HUES6 (cell line): ENCODE results near the gene NHLRC2.

ENCODE experiments used
- H3K27ac ChIP-seq: 2 replicates; pipeline ENCODE4 v1.7.0; 2013; ENCODE audit warnings: low read depth, mild to moderate bottlenecking, low read length, inconsistent platforms
- H3K27me3 ChIP-seq: 2 replicates; pipeline ENCODE4 v1.6.1; 2013; ENCODE audit warnings: low read length; ENCODE audit not compliant: control insufficient read depth, insufficient read depth
- H3K36me3 ChIP-seq: 2 replicates; pipeline ENCODE4 v1.6.1; 2013; ENCODE audit warnings: low read length; ENCODE audit not compliant: control insufficient read depth, insufficient read depth
- H3K4me1 ChIP-seq: 2 replicates; pipeline ENCODE4 v1.6.1; 2013; ENCODE audit warnings: low read length; ENCODE audit not compliant: control insufficient read depth, insufficient read depth
- H3K4me3 ChIP-seq: 2 replicates; pipeline ENCODE4 v1.5.1; 2013; ENCODE audit warnings: low read depth, low read length
- H3K9ac ChIP-seq: one replicate; pipeline ENCODE4 v1.6.1; 2013; ENCODE audit warnings: mild to moderate bottlenecking, low read length
- H3K9me3 ChIP-seq: 2 replicates; pipeline ENCODE4 v1.6.1; 2013; ENCODE audit warnings: low read depth, low read length; ENCODE audit not compliant: control insufficient read depth, insufficient read depth

The NHLRC2 gene

DNA sequence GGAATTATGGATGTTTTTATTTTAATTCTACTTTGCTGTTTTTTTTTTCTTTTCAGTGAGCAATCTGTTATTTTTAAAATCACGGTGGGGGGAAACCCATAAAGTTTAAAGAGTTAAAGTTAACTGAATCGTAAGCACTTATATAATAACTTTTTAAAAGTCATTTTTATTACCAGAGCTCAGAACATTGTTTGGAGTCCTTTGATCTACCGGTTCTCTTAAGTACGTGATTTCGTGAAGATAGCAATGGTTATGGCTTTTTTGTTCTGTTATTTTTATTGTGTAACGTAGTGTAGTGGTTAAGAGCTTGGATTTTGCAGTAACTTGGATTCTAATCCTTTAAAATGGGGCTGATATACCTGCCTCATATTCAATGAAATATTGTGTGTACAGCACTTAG, 57.4 kb downstream of the NHLRC2 start:
- no peaks in the 10 kb centered on the region for H3K27me3 ChIP-seq
- no peaks in the 10 kb centered on the region for H3K4me1 ChIP-seq
- no peaks in the 10 kb centered on the region for H3K9me3 ChIP-seq
- H3K27ac ChIP-seq = no peak overlapping the region
- no peak overlapping the region for H3K9ac ChIP-seq
- H3K36me3 ChIP-seq = peaks cover 35% of the 10 kb centered on the region
- H3K4me3 ChIP-seq = no peak overlapping the region

DNA sequence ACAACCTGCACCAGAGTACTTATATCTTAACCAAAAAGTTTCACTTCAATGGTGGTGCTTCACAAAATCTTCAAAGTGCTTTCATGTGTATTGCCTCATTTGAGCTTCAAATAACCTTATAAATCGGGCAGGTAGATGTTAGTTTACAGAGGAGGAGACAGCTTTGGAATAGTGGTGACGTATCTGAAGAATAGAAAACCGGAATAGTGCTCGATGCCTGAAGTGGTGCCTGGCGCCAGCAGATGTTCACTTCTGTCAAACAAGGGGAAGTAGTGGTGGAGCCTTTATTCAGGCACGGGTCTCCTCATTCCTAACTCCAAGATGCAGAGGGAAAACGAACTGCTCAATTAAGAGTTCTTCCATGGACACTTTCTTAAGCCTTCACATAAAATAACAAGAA, 58.1 kb downstream of the NHLRC2 start:
- Histone ChIP-seq H3K4me3 (no peak overlapping the region), H3K4me1 (no peaks in the 10 kb centered on the region), H3K27me3 (no peaks in the 10 kb centered on the region), H3K36me3 (peaks cover 28% of the 10 kb centered on the region), H3K9ac (no peak overlapping the region), H3K9me3 (no peaks in the 10 kb centered on the region), H3K27ac (no peak overlapping the region)

DNA sequence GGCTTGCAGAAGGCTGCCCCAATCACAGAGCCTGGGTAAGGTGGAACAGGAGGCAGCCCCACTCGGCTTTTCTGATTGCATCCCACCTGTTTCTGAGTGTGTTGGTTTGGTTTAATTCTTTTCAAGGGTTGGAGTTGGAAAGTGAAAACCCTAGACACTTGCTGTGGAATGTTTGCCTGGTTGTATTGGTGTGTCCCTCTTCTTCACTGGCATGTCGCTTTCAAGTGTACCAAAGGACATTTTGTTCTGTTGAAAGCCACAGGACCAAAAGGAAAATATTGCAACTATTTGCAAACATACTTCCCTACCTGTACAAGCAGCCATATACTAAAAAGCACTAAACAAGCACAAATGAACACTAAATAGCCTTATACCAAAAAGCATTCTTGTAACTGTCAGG, 60.5 kb downstream of the NHLRC2 start:
- peaks cover 13% of the 10 kb centered on the region for H3K36me3 ChIP-seq
- H3K4me3 ChIP-seq = no peak overlapping the region
- H3K27ac ChIP-seq = no peak overlapping the region
- no peaks in the 10 kb centered on the region for H3K27me3 ChIP-seq
- no peaks in the 10 kb centered on the region for H3K4me1 ChIP-seq
- H3K9ac ChIP-seq = no peak overlapping the region
- H3K9me3 ChIP-seq = no peaks in the 10 kb centered on the region

GRCh38 chr10:113915540-113915939, 61.1 kb downstream of the NHLRC2 start:
- no peaks in the 10 kb centered on the region for H3K27me3 ChIP-seq
- no peaks in the 10 kb centered on the region for H3K9me3 ChIP-seq
- H3K36me3 ChIP-seq = peaks cover 13% of the 10 kb centered on the region
- H3K4me1 ChIP-seq = no peaks in the 10 kb centered on the region
- no peak overlapping the region for H3K4me3 ChIP-seq
- no peak overlapping the region for H3K27ac ChIP-seq
- no peak overlapping the region for H3K9ac ChIP-seq

- no peaks in the 10 kb centered on the region for H3K27me3 ChIP-seq
Observed at GRCh38 chr10:113916053-113916452, 61.6 kb downstream of the NHLRC2 start.

GRCh38 chr10:113917636-113918035, 63.2 kb downstream of the NHLRC2 start:
- Histone ChIP-seq H3K4me3 (no peak overlapping the region), H3K9ac (no peak overlapping the region), H3K27me3 (no peaks in the 10 kb centered on the region), H3K9me3 (no peaks in the 10 kb centered on the region), H3K4me1 (no peaks in the 10 kb centered on the region), H3K36me3 (peaks cover 4% of the 10 kb centered on the region), H3K27ac (no peak overlapping the region)

More at GRCh38 chr10:113916053-113916452, 61.6 kb downstream of the NHLRC2 start:
- Histone ChIP-seq H3K27ac (no peak overlapping the region), H3K4me1 (no peaks in the 10 kb centered on the region), H3K9ac (no peak overlapping the region), H3K4me3 (no peak overlapping the region), H3K9me3 (no peaks in the 10 kb centered on the region), H3K36me3 (peaks cover 13% of the 10 kb centered on the region)

GRCh38 chr10:113920114-113920513, 65.7 kb downstream of the NHLRC2 start:
- Histone ChIP-seq H3K9me3 (peaks cover 7% of the 10 kb centered on the region; the same call in 1 of the 2 replicates), H3K27ac (no peak overlapping the region)

DNA sequence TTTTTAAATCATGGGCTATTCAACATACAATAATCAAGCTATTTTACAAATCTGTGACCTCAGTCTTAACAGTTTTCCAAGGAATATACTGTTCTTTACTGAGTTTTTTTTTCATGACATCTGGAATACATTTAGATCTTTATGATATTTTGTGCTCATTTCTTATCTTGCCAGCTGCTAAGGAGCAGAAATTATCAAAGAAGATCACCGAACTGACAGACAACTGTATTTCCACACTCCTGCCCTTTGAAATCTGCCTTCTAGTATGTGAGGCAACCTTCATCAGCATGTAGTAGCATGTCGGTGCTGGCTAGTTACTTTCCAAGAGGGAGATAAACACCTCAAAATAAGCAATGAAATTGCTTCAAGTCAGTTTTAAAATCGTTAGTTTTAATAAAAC, 66.4 kb downstream of the NHLRC2 start:
- H3K9ac ChIP-seq = no peak overlapping the region
- H3K9me3 ChIP-seq = peaks cover 7% of the 10 kb centered on the region; the same call in 1 of the 2 replicates
- H3K36me3 ChIP-seq = no peaks in the 10 kb centered on the region
- H3K4me1 ChIP-seq = no peaks in the 10 kb centered on the region
- H3K27me3 ChIP-seq = no peaks in the 10 kb centered on the region
- no peak overlapping the region for H3K27ac ChIP-seq
- H3K4me3 ChIP-seq = no peak overlapping the region

More at GRCh38 chr10:113920114-113920513, 65.7 kb downstream of the NHLRC2 start:
- no peak overlapping the region for H3K9ac ChIP-seq
- no peaks in the 10 kb centered on the region for H3K4me1 ChIP-seq
- no peaks in the 10 kb centered on the region for H3K27me3 ChIP-seq
- no peaks in the 10 kb centered on the region for H3K36me3 ChIP-seq
- no peak overlapping the region for H3K4me3 ChIP-seq

- H3K36me3 ChIP-seq = no peaks in the 10 kb centered on the region
- peaks cover 7% of the 10 kb centered on the region; the same call in 1 of the 2 replicates for H3K9me3 ChIP-seq
- no peak overlapping the region for H3K4me3 ChIP-seq
- H3K9ac ChIP-seq = no peak overlapping the region
- no peaks in the 10 kb centered on the region for H3K27me3 ChIP-seq
- H3K4me1 ChIP-seq = no peaks in the 10 kb centered on the region
- H3K27ac ChIP-seq = no peak overlapping the region
Observed at GRCh38 chr10:113921561-113922370, 67.3 kb downstream of the NHLRC2 start.

DNA sequence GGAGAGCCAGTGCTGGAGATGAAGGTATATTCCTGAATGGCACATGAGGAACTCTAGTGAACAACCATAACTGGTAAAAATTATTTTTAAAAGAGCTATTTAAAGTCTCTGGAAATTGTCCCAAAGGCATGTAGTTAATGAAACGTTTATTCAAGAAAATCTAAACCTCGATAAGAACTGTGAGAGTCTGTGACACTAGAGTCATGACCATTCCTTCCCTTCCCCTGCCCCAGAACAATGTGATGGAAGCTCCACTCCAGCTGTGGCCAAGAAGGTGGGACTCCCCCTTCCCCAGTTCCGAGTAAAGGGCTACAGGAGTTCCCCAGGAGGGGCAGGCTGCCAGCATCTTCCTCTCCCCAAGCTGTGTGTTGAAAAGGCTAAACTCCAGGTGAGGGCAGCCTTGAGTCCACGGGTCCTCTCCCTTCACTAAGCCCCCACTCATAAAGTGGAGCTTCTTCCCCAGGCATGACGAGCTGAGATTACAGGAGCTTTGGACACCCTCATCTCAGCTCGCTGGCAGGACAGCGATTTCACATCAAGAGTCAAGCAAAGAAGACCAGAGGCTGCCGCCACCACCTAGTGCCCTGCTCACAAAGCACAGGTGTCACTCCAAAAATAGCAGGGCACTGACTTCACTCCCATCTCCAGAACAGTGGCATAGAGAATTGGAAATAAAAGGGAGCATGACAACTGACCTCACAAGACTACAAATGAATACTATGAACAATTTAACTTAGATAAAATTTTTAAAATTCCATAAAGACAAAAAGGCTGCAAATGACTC, 68.5 kb downstream of the NHLRC2 start:
- Histone ChIP-seq H3K36me3 (no peaks in the 10 kb centered on the region), H3K27me3 (no peaks in the 10 kb centered on the region), H3K4me3 (no peak overlapping the region), H3K9me3 (peaks cover 7% of the 10 kb centered on the region; the same call in 1 of the 2 replicates), H3K9ac (no peak overlapping the region), H3K4me1 (no peaks in the 10 kb centered on the region), H3K27ac (no peak overlapping the region)

DNA sequence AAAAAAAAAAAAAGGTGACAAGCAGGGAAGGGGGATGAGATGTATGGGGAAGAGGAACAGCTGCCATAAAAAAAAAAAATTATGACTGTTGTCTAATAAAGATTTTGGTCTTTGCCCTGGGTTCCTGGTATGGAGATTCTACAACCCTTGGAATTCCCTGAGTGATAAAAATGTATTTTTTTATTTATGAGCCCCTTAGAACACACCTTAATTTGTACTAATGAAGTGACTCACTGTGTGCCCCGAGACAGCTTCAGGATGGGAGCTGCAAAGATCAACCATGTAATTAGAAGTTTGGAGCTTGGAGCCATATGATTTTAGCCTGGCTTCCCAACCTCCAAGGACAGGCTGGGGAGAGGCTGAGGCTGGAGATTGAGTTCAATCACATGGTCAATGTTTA, 69.7 kb downstream of the NHLRC2 start:
- Histone ChIP-seq H3K4me3 (no peak overlapping the region), H3K36me3 (no peaks in the 10 kb centered on the region), H3K4me1 (no peaks in the 10 kb centered on the region)

More for the DNA sequence above, 69.7 kb downstream of the NHLRC2 start:
- Histone ChIP-seq H3K9me3 (peaks cover 7% of the 10 kb centered on the region; the same call in 1 of the 2 replicates), H3K27ac (no peak overlapping the region), H3K27me3 (no peaks in the 10 kb centered on the region), H3K9ac (no peak overlapping the region)
